Gastroesophageal sphincter (tissue), 4 donors: ENCODE data around the gene GPR68. TPM values are rescaled to one million over a fixed set of nuclear protein-coding genes. Genes with fewer than 3 reads are reported as not detected.

Source experiments
- ATAC-seq: fragments of 150-250 bp; one replicate; pipeline ENCODE4 v1.9.1; 2016; ENCODE audit warnings: mild to moderate bottlenecking, moderate library complexity
- H3K27ac ChIP-seq, 4 donors: fragments of 200-600 bp; sonication (generic) in 3 of 4; 1 replicate in 3 of 4; 2 replicates in 1 of 4; pipeline ENCODE4 v1.5.1; 2016 to 2019
- H3K27me3 ChIP-seq: fragments of 200-600 bp; sonication (generic); one replicate; pipeline ENCODE4 v1.5.1; 2019
- H3K36me3 ChIP-seq, 2 donors: fragments of 200-600 bp; sonication (generic); one replicate each; pipeline ENCODE4 v1.5.1; 2019; ENCODE audit warnings: control low read depth in 1 of 2
- H3K4me1 ChIP-seq, 3 donors: fragments of 200-600 bp; sonication (generic); 1 replicate in 2 of 3; 2 replicates in 1 of 3; pipeline ENCODE4 v1.5.1; 2016 to 2019; ENCODE audit warnings: control low read depth in 2 of 3
- H3K4me3 ChIP-seq, 2 donors: fragments of 200-600 bp; sonication (generic); one replicate each; pipeline ENCODE4 v1.5.1; 2019; ENCODE audit warnings: mild to moderate bottlenecking in 1 of 2, moderate library complexity in 1 of 2
- H3K9me3 ChIP-seq, 3 donors: fragments of 200-600 bp; sonication (generic); one replicate each; pipeline ENCODE4 v1.5.1; 2017 to 2019; ENCODE audit warnings: control low read depth in 2 of 3
- CTCF ChIP-seq, 4 experiments: fragments of 200-600 bp in 2 of 4; fragments of 450-650 bp in 2 of 4; sonication (generic) in 1 of 4; IDR thresholded peaks; one replicate each; pipeline ENCODE4 v1.5.1; 2017 to 2019; ENCODE audit warnings: antibody characterized with exemption in 4 of 4, mild to moderate bottlenecking in 2 of 4, moderate library complexity in 2 of 4
- EP300 ChIP-seq: sonication (generic); formaldehyde crosslinking; IDR thresholded peaks from one replicate; pipeline ENCODE4 v1.6.1; 2017; ENCODE audit warnings: antibody characterized with exemption, mild to moderate bottlenecking
- POLR2A ChIP-seq, 2 donors: fragments of 450-650 bp; IDR thresholded peaks; one replicate each; pipeline ENCODE4 v1.6.1; 2017; ENCODE audit warnings: antibody characterized with exemption in 2 of 2, mild to moderate bottlenecking in 2 of 2, moderate library complexity in 1 of 2
- POLR2AphosphoS5 ChIP-seq: sonication (generic); formaldehyde crosslinking; IDR thresholded peaks from one replicate; pipeline ENCODE4 v1.6.1; 2017; ENCODE audit warnings: antibody characterized with exemption
- WGBS, 2 donors: methylation state at CpG; one replicate each; pipeline ENCODE4 v1.1.5; 2018; ENCODE audit warnings: low coverage in 1 of 2; 5-methylcytosine and 5-hydroxymethylcytosine counted together
- total RNA-seq, 4 donors: library from RNA; depleted of rRNA; stranded (reverse); fragments of >200 nt; gene quantifications; one replicate each; pipeline ENCODE4 v1.1.0, GENCODE V29; 2016

The GPR68 gene
- 10 to 100 TPM in 1 of 4 donors, 1 to 10 TPM in 3; 1.8 to 10.3 (median 3.0) TPM for total RNA-seq

GRCh38 chr14:91244501-91244901 is at the start of gene GPR68:
Gene GPR68 (minus strand): TSS chr14:91244704. CDS start chr14:91235050, 9,654 bp downstream.
- Histone ChIP-seq H3K36me3 (no peaks in the 10 kb centered on the region), H3K9me3 (no peaks in the 10 kb centered on the region), H3K27me3 (no peaks in the 10 kb centered on the region), H3K27ac (peak within 1 kb of the TSS in 3 of 4 donors; percentile 26 to 56 (median 41)), H3K4me1 (peaks cover 0 to 22% (median 0%) of the 10 kb centered on the region in 3 donors), H3K4me3 (peak within 1 kb of the TSS in 1 of 2 donors; percentile 32)
- 0% methylated on average over 2 of the region's 12 CpGs; no CpG with 5 or more reads in 1 of the 2 donors for WGBS, 2 donors
- ATAC-seq, result peak; percentile 75
- TF ChIP-seq EP300 (no peak), POLR2A (IDR thresholded peaks at IDR 0.05) (no peak)

GRCh38 chr14:91294153-91294552 is 49.6 kb upstream of the GPR68 start:
- no peaks in the 10 kb centered on the region for H3K27me3 ChIP-seq
- WGBS, 2 donors, result 42 to 46% methylated on average over 3 to 6 of the region's 7 CpGs
- peaks cover 0 to 5% of the 10 kb centered on the region in 2 donors for H3K36me3 ChIP-seq
- no peak for ATAC-seq
- H3K4me1 ChIP-seq, result peaks cover 0 to 16% (median 0%) of the 10 kb centered on the region in 3 donors
- H3K27ac ChIP-seq, result no peak overlapping the region
- H3K4me3 ChIP-seq, result no peak overlapping the region
- no peak for TF ChIP-seq EP300
- H3K9me3 ChIP-seq, result no peaks in the 10 kb centered on the region

- no peak overlapping the region for H3K27ac ChIP-seq
- 33 to 41% methylated on average over 9 of the region's 12 CpGs for WGBS, 2 donors
- H3K36me3 ChIP-seq, result peaks cover 0 to 9% of the 10 kb centered on the region in 2 donors
- no peak overlapping the region for H3K4me3 ChIP-seq
- H3K9me3 ChIP-seq, result no peaks in the 10 kb centered on the region
- no peak for ATAC-seq
- no peak for TF ChIP-seq EP300
- no peak for TF ChIP-seq CTCF (IDR thresholded peaks at IDR 0.05)
- TF ChIP-seq POLR2AphosphoS5, result no peak
- TF ChIP-seq POLR2A (IDR thresholded peaks at IDR 0.05), result no peak
- peaks cover 0 to 7% (median 0%) of the 10 kb centered on the region in 3 donors for H3K4me1 ChIP-seq
- no peaks in the 10 kb centered on the region for H3K27me3 ChIP-seq
Observed at GRCh38 chr14:91293281-91293680, 48.8 kb upstream of the GPR68 start.

GRCh38 chr14:91292491-91292890 is 48.0 kb upstream of the GPR68 start:
- Histone ChIP-seq H3K27ac (no peak overlapping the region), H3K36me3 (peaks cover 0 to 9% of the 10 kb centered on the region in 2 donors), H3K4me3 (no peak overlapping the region), H3K27me3 (no peaks in the 10 kb centered on the region), H3K9me3 (no peaks in the 10 kb centered on the region), H3K4me1 (no peaks in the 10 kb centered on the region)
- 88 to 90% methylated on average over 8 of the region's 15 CpGs for WGBS, 2 donors
- ATAC-seq, result no peak
- TF ChIP-seq POLR2A (IDR thresholded peaks at IDR 0.05), result no peak

GRCh38 chr14:91291786-91292405 is 47.4 kb upstream of the GPR68 start:
- Histone ChIP-seq H3K27ac (no peak overlapping the region), H3K4me1 (no peaks in the 10 kb centered on the region), H3K4me3 (no peak overlapping the region), H3K36me3 (peaks cover 0 to 9% of the 10 kb centered on the region in 2 donors), H3K27me3 (no peaks in the 10 kb centered on the region), H3K9me3 (no peaks in the 10 kb centered on the region)
- TF ChIP-seq CTCF (IDR thresholded peaks at IDR 0.05) (no peak), POLR2AphosphoS5 (no peak), POLR2A (IDR thresholded peaks at IDR 0.05) (no peak), EP300 (no peak)
- 100% methylated on average over 1 of the region's 21 CpGs; no CpG with 5 or more reads in 1 of the 2 donors for WGBS, 2 donors
- ATAC-seq, result no peak

- no peak overlapping the region for H3K27ac ChIP-seq
- 84 to 95% methylated on average over 4 to 8 of the region's 10 CpGs for WGBS, 2 donors
- H3K4me3 ChIP-seq, result no peak overlapping the region
- H3K4me1 ChIP-seq, result no peaks in the 10 kb centered on the region
- H3K36me3 ChIP-seq, result peaks cover 0 to 4% of the 10 kb centered on the region in 2 donors
- no peaks in the 10 kb centered on the region for H3K9me3 ChIP-seq
- TF ChIP-seq POLR2A (IDR thresholded peaks at IDR 0.05), result no peak
- TF ChIP-seq CTCF (IDR thresholded peaks at IDR 0.05), result no peak
- no peak for TF ChIP-seq POLR2AphosphoS5
- no peak for TF ChIP-seq EP300
- no peak for ATAC-seq
- H3K27me3 ChIP-seq, result no peaks in the 10 kb centered on the region
Observed at GRCh38 chr14:91290986-91291385, 46.5 kb upstream of the GPR68 start.
